ENCODE data around the gene LRMDA. TPM values are rescaled to one million over a fixed set of nuclear protein-coding genes. Genes with fewer than 3 reads are reported as not detected.

LRMDA gene
- total RNA-seq, 5 donors from 2014 or later (not counting 1 experiment from before 2014, with no cell fraction given): 0.30 to 1.2 TPM; not detected in 3

- no peaks in the 10 kb centered on the region for H3K36me3 Mint-ChIP-seq
- POLR2A ChIA-PET: no interaction called here
- no peaks in the 10 kb centered on the region for H3K27me3 Mint-ChIP-seq
- H3K27ac Mint-ChIP-seq: no peak overlapping the region
- no peak for ATAC-seq (replicated peaks in 1 of 4)
- H3K27me3 ChIP-seq (replicated peaks in 1 of 2; ENCODE audit: control insufficient read depth in 2 of 2, extremely low read depth in 1 of 2, insufficient read depth in 2 of 2, low read length in 1 of 2): no peaks in the 10 kb centered on the region
- no peak for DNase-seq
- no peak overlapping the region for H3K4me3 ChIP-seq (ENCODE audit: control insufficient read depth in 1 of 2, extremely low read depth in 1 of 2, low read length in 1 of 2)
- H3K36me3 ChIP-seq (ENCODE audit: control insufficient read depth in 2 of 2, extremely low read depth in 1 of 2, insufficient read depth in 1 of 2, low read length in 1 of 2): no peaks in the 10 kb centered on the region
- peaks cover 0 to 4% (median 3%) of the 10 kb centered on the region in 3 donors for H3K9me3 Mint-ChIP-seq
- no peak overlapping the region for H3K4me3 Mint-ChIP-seq
- no peak overlapping the region for H3K27ac ChIP-seq (ENCODE audit: low read length)
- CTCF ChIA-PET: no interaction called here
- WGBS (ENCODE audit: insufficient coverage): 100% methylated on average over 1 of the region's 3 CpGs
- H3K4me1 ChIP-seq (ENCODE audit: control insufficient read depth in 1 of 2, extremely low read depth in 1 of 2, insufficient read depth in 2 of 2, low read length in 2 of 2): no peaks in the 10 kb centered on the region
- H3K4me1 Mint-ChIP-seq: no peaks in the 10 kb centered on the region
- no peaks in the 10 kb centered on the region for H3K9me3 ChIP-seq
These were observed 962.7 kb downstream of the LRMDA start for GRCh38 chr10:76393875-76394706.

- no peaks in the 10 kb centered on the region for H3K27me3 ChIP-seq (replicated peaks in 1 of 2; ENCODE audit: control insufficient read depth in 2 of 2, extremely low read depth in 1 of 2, insufficient read depth in 2 of 2, low read length in 1 of 2)
- Mint-ChIP-seq H3K27me3 (no peaks in the 10 kb centered on the region), H3K4me1 (no peaks in the 10 kb centered on the region), H3K4me3 (no peak overlapping the region), H3K36me3 (no peaks in the 10 kb centered on the region), H3K9me3 (peaks cover 0 to 6% (median 4%) of the 10 kb centered on the region in 3 donors), H3K27ac (no peak overlapping the region)
- POLR2A ChIA-PET: no interaction called here
- no peaks in the 10 kb centered on the region for H3K4me1 ChIP-seq (ENCODE audit: control insufficient read depth in 1 of 2, extremely low read depth in 1 of 2, insufficient read depth in 2 of 2, low read length in 2 of 2)
- ATAC-seq (replicated peaks in 1 of 4) (no peak), DNase-seq (no peak)
- no peak overlapping the region for H3K4me3 ChIP-seq (ENCODE audit: control insufficient read depth in 1 of 2, extremely low read depth in 1 of 2, low read length in 1 of 2)
- H3K27ac ChIP-seq (ENCODE audit: low read length): no peak overlapping the region
- no peaks in the 10 kb centered on the region for H3K9me3 ChIP-seq
- CTCF ChIA-PET: no interaction called here
- H3K36me3 ChIP-seq (ENCODE audit: control insufficient read depth in 2 of 2, extremely low read depth in 1 of 2, insufficient read depth in 1 of 2, low read length in 1 of 2): no peaks in the 10 kb centered on the region
These were observed 963.3 kb downstream of the LRMDA start for GRCh38 chr10:76394707-76395042.

DNA sequence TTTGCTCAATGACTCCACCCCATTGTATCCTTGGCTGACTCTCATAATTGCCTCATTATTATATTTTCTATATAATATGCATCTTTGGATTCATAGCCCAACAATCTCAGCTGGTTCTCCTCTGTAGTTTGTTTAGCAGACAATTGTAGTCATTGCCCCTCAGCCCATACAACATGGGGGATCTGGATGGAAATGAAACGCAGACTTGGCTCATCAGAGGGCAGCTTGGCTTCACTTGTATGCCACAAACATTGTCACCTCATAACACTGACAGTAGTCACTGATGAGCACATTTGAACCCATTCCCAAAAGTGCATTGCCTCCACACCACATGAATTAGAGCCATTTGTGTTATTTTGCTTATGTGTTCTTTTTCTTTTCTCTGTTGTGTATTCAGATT lies 963.8 kb downstream of the LRMDA start:
- DNase-seq: no peak
- Mint-ChIP-seq H3K4me1 (no peaks in the 10 kb centered on the region), H3K9me3 (peaks cover 0 to 10% (median 4%) of the 10 kb centered on the region in 3 donors), H3K27me3 (no peaks in the 10 kb centered on the region), H3K36me3 (no peaks in the 10 kb centered on the region), H3K4me3 (no peak overlapping the region), H3K27ac (no peak overlapping the region)
- Histone ChIP-seq H3K4me3 (ENCODE audit: control insufficient read depth in 1 of 2, extremely low read depth in 1 of 2, low read length in 1 of 2) (no peak overlapping the region), H3K27me3 (replicated peaks in 1 of 2; ENCODE audit: control insufficient read depth in 2 of 2, extremely low read depth in 1 of 2, insufficient read depth in 2 of 2, low read length in 1 of 2) (no peaks in the 10 kb centered on the region), H3K36me3 (ENCODE audit: control insufficient read depth in 2 of 2, extremely low read depth in 1 of 2, insufficient read depth in 1 of 2, low read length in 1 of 2) (no peaks in the 10 kb centered on the region), H3K9me3 (no peaks in the 10 kb centered on the region), H3K4me1 (ENCODE audit: control insufficient read depth in 1 of 2, extremely low read depth in 1 of 2, insufficient read depth in 2 of 2, low read length in 2 of 2) (no peaks in the 10 kb centered on the region), H3K27ac (ENCODE audit: low read length) (no peak overlapping the region)
- ChIA-PET POLR2A (no interaction called here), CTCF (no interaction called here)
- WGBS (ENCODE audit: insufficient coverage): no CpG with 5 or more reads among the region's 1 CpG
- no peak for ATAC-seq (replicated peaks in 1 of 4)

- no peak overlapping the region for H3K4me3 ChIP-seq (ENCODE audit: control insufficient read depth in 1 of 2, extremely low read depth in 1 of 2, low read length in 1 of 2)
- DNase-seq (no peak), ATAC-seq (replicated peaks in 1 of 4) (no peak)
- no peaks in the 10 kb centered on the region for H3K27me3 Mint-ChIP-seq
- no peak overlapping the region for H3K27ac ChIP-seq (ENCODE audit: low read length)
- peaks cover 0 to 14% (median 4%) of the 10 kb centered on the region in 3 donors for H3K9me3 Mint-ChIP-seq
- POLR2A ChIA-PET: no interaction called here
- no peaks in the 10 kb centered on the region for H3K4me1 ChIP-seq (ENCODE audit: control insufficient read depth in 1 of 2, extremely low read depth in 1 of 2, insufficient read depth in 2 of 2, low read length in 2 of 2)
- H3K4me1 Mint-ChIP-seq: no peaks in the 10 kb centered on the region
- WGBS (ENCODE audit: insufficient coverage): 0% methylated on average over 1 of the region's 6 CpGs
- H3K36me3 ChIP-seq (ENCODE audit: control insufficient read depth in 2 of 2, extremely low read depth in 1 of 2, insufficient read depth in 1 of 2, low read length in 1 of 2): no peaks in the 10 kb centered on the region
- H3K36me3 Mint-ChIP-seq: no peaks in the 10 kb centered on the region
- CTCF ChIA-PET: no interaction called here
- no peaks in the 10 kb centered on the region for H3K9me3 ChIP-seq
- H3K27ac Mint-ChIP-seq: no peak overlapping the region
- no peak overlapping the region for H3K4me3 Mint-ChIP-seq
- no peaks in the 10 kb centered on the region for H3K27me3 ChIP-seq (replicated peaks in 1 of 2; ENCODE audit: control insufficient read depth in 2 of 2, extremely low read depth in 1 of 2, insufficient read depth in 2 of 2, low read length in 1 of 2)
These were observed 964.7 kb downstream of the LRMDA start for GRCh38 chr10:76396134-76396533.

DNA sequence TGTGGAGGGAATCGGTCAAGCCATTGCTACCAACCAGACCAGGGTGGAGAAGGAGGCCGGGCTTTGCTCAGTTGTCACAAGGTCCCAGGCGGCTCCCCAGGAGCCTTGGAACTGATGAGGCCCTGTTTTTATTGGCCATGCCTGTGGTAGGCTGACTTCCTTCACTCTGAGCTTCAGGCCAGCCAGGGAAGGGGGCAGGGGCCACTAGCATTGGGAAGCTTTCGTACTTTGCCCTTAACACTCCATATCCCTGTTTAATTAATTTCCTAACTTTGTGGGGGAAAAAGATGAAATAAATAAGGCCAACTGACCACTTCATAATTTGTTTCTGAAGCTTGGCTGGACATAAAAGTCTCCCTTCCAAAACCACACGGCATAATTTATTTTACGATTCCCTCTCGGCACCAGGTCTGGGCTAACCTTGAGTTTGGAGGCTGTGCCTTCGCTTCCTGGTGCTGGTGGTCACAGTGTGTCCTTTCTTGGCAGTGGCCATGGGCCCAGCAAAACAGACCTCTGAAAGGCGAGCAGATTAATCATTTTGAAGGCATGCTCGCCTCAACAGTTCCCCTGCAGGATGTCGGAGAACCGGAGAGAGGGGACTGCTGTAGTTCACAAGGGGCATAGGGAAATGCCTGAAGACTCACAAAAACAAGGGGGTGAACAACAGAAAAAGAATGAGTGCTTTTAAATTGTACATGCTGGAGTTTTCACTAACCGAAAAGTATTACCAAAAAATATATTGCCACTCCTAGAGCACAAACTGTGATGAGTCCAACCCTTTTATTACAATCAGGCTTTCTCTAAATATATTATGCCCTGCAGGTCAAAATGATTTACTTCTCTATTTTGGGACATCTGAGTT lies 966.0 kb downstream of the LRMDA start:
- POLR2A ChIA-PET: no interaction called here
- H3K4me3 ChIP-seq (ENCODE audit: control insufficient read depth in 1 of 2, extremely low read depth in 1 of 2, low read length in 1 of 2): no peak overlapping the region
- ATAC-seq (replicated peaks in 1 of 4) (no peak), DNase-seq (no peak)
- no peaks in the 10 kb centered on the region for H3K4me1 Mint-ChIP-seq
- H3K27ac ChIP-seq (ENCODE audit: low read length): no peak overlapping the region
- peaks cover 0 to 14% (median 4%) of the 10 kb centered on the region in 3 donors for H3K9me3 Mint-ChIP-seq
- CTCF ChIA-PET: no interaction called here
- H3K36me3 ChIP-seq (ENCODE audit: control insufficient read depth in 2 of 2, extremely low read depth in 1 of 2, insufficient read depth in 1 of 2, low read length in 1 of 2): no peaks in the 10 kb centered on the region
- H3K9me3 ChIP-seq: no peaks in the 10 kb centered on the region
- no peaks in the 10 kb centered on the region for H3K27me3 ChIP-seq (replicated peaks in 1 of 2; ENCODE audit: control insufficient read depth in 2 of 2, extremely low read depth in 1 of 2, insufficient read depth in 2 of 2, low read length in 1 of 2)
- H3K27ac Mint-ChIP-seq: no peak overlapping the region
- H3K36me3 Mint-ChIP-seq: no peaks in the 10 kb centered on the region
- H3K4me3 Mint-ChIP-seq: no peak overlapping the region
- no peaks in the 10 kb centered on the region for H3K27me3 Mint-ChIP-seq
- H3K4me1 ChIP-seq (ENCODE audit: control insufficient read depth in 1 of 2, extremely low read depth in 1 of 2, insufficient read depth in 2 of 2, low read length in 2 of 2): no peaks in the 10 kb centered on the region
- 79% methylated on average over 9 of the region's 13 CpGs for WGBS (ENCODE audit: insufficient coverage)

GRCh38 chr10:76398043-76398710 lies 966.8 kb downstream of the LRMDA start:
- Mint-ChIP-seq H3K4me3 (no peak overlapping the region), H3K9me3 (peaks cover 0 to 14% (median 4%) of the 10 kb centered on the region in 3 donors), H3K36me3 (no peaks in the 10 kb centered on the region), H3K27ac (no peak overlapping the region), H3K4me1 (no peaks in the 10 kb centered on the region), H3K27me3 (no peaks in the 10 kb centered on the region)
- ChIA-PET CTCF (no interaction called here), POLR2A (no interaction called here)
- DNase-seq: no peak
- H3K27me3 ChIP-seq (replicated peaks in 1 of 2; ENCODE audit: control insufficient read depth in 2 of 2, extremely low read depth in 1 of 2, insufficient read depth in 2 of 2, low read length in 1 of 2): no peaks in the 10 kb centered on the region
- no peaks in the 10 kb centered on the region for H3K36me3 ChIP-seq (ENCODE audit: control insufficient read depth in 2 of 2, extremely low read depth in 1 of 2, insufficient read depth in 1 of 2, low read length in 1 of 2)
- H3K9me3 ChIP-seq: no peaks in the 10 kb centered on the region
- H3K4me3 ChIP-seq (ENCODE audit: control insufficient read depth in 1 of 2, extremely low read depth in 1 of 2, low read length in 1 of 2): no peak overlapping the region
- ATAC-seq (replicated peaks in 1 of 4): no peak
- no peaks in the 10 kb centered on the region for H3K4me1 ChIP-seq (ENCODE audit: control insufficient read depth in 1 of 2, extremely low read depth in 1 of 2, insufficient read depth in 2 of 2, low read length in 2 of 2)
- WGBS (ENCODE audit: insufficient coverage): 64% methylated on average over 2 of the region's 6 CpGs
- H3K27ac ChIP-seq (ENCODE audit: low read length): no peak overlapping the region

Measured in T-cell (primary cell).